GM21515 (cell line): ENCODE results near the gene COL28A1.
"Not testable (repeated sequence)": the region's sequence is repeated elsewhere in the genome, so short reads cannot be mapped to it uniquely, and the experiment has no call there.

Source experiments
- ATAC-seq: cut with Tn5 transposase; IDR thresholded peaks from one replicate; pipeline ENCODE4 v1.9.1; 2021; ENCODE audit not compliant: unreplicated experiment

COL28A1 gene

DNA sequence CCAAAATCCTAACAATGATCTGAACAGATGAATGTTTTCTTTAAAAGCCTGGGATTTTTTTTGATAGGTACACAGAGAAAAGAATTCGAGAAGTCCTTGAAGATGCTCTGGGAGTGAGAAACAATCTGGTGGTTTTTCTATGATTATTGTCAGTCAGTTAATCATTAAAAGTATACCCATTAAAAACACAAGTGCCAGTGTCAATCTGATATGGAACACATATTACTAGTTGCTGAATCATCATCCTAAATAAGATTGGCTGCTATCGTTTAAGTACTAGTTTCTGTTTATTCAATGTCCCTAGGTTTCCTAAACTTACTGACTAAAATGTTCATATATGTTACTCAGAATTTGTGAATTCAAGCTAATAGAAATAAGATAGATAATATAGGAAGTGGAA, 16.1 kb downstream of the COL28A1 start:
- ATAC-seq: no peak

DNA sequence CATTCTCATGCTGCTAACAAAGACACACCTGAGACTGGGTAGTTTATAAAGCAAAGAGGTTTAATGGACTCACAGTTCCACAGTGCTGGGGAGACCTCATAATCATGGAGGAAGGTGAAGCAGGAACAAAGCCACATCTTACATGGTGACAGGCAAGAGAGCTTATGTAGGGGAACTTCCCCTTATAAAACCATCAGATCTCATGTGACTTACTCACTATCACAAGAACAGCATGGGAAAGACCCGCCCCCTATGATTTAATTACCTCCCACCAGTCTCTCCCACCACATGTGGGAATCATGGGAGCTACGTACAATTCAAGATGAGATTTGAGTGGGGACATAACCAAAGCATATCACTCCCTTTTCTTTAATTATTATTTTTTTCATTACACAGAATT, 16.6 kb downstream of the COL28A1 start:
- no peak for ATAC-seq

GRCh38 chr7:7517754-7518153, 17.9 kb downstream of the COL28A1 start:
- no peak for ATAC-seq

DNA sequence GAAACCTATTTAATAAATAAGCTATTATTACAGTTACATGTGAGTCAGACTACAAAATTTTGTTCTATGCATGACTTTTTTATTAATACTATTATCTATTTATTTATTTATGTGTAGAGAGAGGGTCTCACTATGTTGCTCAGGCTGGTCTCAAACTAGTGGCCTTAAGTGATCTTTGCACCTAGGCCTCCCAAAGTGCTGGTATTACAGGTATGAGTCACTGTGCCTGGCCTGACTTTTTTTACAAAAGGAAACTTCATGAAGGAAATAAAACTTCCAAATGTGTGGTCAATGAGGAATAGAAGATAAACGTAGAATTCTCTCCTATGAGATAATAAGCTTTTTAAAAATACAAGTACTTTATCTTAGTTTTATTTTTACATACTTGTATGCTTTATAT, 19.0 kb downstream of the COL28A1 start:
- ATAC-seq: no peak

DNA sequence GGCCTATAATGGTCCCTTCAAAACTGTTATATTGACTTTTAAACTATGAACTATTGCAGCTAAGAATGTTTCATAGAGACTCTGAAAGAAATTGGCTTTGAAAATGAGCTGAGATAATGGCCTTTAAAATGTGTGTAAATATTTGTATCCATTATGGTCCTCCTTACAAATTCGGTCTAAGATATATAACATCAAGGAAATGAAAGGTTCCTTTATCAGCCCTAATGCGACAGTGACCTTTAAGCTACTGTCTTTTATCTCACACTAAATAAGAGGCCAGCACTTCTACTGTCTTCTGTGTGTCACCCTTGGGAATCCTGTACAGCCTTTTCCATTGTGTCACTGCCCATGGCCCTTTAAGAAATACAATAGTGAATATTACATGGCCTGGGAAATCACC, 19.5 kb downstream of the COL28A1 start:
- no peak for ATAC-seq

GRCh38 chr7:7512861-7513597, 22.6 kb downstream of the COL28A1 start:
- no peak for ATAC-seq

- no peak for ATAC-seq
These were observed 24.9 kb downstream of the COL28A1 start for GRCh38 chr7:7510794-7511193.

- ATAC-seq: no peak
These were observed 29.8 kb downstream of the COL28A1 start for GRCh38 chr7:7505915-7506314.

DNA sequence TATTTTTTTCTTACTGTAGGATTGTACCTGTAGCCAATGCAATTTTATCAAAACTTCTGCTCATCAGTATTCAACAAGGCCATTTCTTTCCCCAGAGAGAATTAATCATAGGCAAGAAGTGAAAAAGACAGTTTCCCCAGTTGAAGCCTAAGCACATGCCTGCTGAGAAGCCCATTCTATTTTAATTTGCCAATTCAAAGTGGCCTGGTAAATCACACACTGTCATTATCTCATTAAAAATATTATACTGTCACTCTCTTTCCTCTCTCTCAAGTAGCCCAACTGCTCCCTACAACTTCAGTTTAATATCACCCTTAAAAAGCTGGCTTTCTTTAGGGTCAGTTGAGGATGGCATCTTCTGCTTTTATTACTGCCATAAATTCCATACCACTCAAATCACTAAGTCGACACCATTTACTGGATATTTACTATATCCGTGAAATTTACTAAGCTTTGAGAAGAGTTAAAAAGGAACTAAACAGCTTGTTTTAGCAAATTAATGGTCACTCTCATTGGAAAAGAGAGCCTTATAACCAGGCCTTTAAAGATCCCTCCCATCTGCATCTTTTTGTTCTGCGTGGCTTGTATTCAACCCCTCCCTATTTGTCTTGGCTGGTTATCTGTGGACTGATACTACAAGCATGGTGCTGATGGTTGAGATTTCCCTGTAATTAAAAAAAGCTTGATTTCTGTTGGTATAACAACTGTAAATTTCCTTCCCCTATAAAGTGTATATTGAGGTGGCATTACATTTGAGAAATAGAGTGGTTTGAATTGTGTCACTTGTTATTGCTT, 30.6 kb downstream of the COL28A1 start:
- no peak for ATAC-seq

DNA sequence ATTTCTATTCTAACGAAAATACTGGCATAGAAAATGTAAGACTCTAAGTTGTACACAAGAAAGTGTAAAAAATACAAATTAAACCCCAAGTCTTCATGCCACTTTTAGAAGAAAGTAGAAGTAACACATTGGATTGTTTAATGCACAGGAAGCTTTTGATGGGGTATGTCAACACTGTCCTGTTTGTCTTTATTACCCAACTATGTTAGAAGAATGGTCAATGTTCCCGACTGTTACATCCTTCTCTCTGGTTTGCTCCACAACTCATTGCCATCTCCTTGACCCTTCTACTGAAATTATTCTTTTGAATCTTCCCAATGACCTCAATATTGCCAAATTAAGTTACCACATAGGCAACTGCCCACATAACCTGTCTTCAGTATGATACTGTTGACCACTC, 35.8 kb downstream of the COL28A1 start:
- ATAC-seq: no peak

- no peak for ATAC-seq
These were observed 36.8 kb downstream of the COL28A1 start for GRCh38 chr7:7498856-7499255.

DNA sequence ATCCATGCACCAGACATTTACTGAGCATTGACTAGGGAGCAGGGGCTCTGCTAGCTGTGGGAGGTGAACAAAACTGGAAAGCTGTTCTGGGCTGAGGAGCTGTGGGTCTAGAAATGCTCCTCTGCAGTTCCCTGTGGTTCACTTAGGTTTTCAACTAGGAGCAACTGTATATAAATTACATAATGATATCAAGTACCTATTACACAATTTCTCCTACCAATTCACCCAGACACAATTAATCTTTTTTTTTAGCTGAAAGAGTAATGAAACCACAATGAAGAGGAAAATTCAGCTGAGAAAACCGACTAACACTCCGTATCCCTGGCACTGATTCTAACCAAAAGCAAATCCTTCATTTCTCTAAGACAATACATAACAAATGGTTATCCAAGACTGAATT, 39.4 kb downstream of the COL28A1 start:
- ATAC-seq: no peak

GRCh38 chr7:7495171-7495570, 40.5 kb downstream of the COL28A1 start:
- ATAC-seq: no peak

DNA sequence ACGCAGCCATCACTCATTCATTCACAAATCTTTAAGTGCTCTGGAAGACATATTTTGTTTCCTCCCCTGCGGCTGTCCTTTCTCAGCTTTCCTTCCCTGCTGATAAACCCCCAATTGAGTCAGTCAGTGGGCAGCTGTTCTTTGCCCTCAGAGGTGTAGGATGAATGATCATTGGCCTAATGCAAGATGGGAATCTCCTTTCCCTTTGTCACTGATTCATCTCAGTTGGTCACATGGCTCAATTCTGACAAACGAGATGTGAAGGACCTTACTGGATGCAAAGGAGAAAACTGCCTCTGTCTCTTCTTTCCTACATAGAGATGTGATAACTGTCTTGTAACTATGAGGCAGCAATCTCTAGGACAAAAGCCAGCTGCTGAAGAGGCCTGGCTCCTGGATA, 44.6 kb downstream of the COL28A1 start:
- no peak for ATAC-seq

- ATAC-seq: no peak
These were observed 45.7 kb downstream of the COL28A1 start for GRCh38 chr7:7490003-7490402.

DNA sequence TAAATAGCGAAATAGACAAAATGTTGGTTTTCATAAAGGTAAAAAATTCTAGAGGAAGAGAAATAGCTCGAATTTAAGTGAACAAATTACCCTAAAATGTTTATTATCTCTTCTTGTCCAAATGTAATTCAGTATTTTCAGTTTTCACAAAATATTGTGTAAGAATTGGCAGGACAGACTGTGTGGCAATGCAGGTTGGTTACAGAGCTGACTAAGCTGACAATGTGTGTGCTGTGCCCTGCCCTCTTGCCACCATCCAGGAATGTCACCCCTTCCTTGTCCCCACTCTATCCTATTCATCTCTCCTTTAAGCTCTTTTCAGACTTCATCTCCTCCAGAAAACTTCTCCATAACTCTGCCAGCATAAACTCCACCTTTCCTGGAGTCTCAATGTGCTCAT, 46.1 kb downstream of the COL28A1 start:
- ATAC-seq: no peak

DNA sequence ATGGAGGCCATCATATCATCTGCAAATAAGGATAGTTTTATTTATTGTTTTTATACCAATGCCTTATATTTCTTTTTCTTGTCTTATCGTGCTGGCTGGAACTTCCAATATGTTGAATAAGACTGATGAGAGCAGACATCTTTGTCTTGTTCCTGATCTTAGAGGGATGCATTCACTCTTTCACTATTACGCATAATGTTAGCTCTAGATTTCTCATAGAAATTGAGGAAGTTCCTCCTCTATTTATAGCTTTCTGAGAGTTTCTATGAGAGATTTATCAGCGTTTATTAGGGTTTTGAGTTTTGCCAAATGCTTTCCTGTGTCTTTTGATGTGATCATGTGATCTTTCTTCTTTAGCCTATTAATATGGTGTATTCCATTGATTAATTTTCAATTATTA, 49.3 kb downstream of the COL28A1 start:
- no peak for ATAC-seq

GRCh38 chr7:7484072-7484471, 51.6 kb downstream of the COL28A1 start:
- ATAC-seq: no peak

GRCh38 chr7:7481802-7482201, 53.9 kb downstream of the COL28A1 start:
- no peak for ATAC-seq

GRCh38 chr7:7479275-7479805, 56.3 kb downstream of the COL28A1 start:
- no peak for ATAC-seq

DNA sequence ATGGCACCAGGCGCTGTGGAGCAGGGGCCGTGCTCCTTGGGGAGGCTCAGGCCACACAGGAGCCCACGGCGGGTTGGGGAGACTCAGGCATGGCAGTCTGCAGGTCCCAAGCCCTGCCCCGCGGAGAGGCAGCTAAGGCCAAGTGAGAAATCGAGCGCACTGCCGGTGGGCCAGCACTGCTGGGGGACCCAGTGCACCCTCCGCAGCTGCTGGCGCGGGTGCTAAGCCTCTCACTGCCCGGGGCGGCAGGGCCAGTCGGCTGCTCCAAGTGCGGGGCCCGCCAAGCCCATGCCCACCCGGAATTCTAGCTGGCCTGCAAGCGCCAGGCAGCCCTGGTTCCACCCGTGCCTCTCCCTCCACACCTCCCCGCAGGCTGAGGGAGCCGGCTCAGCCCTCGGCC, 57.1 kb downstream of the COL28A1 start:
- ATAC-seq: no peak

GRCh38 chr7:7477641-7478040, 58.0 kb downstream of the COL28A1 start:
- ATAC-seq: not testable (repeated sequence)
